Loucy (cell line): ENCODE data around the gene ADAP2.

Experiments
- H2AFZ ChIP-seq: fragments of 200-600 bp; sonication (generic); 2 replicates; pipeline ENCODE4 v1.6.0; 2016; ENCODE audit warnings: antibody characterized with exemption, mild to moderate bottlenecking, low read length, moderate library complexity
- H3F3A ChIP-seq: fragments of 200-600 bp; 2 replicates; pipeline ENCODE4 v1.6.0; 2016; ENCODE audit warnings: antibody characterized with exemption, low read depth, mild to moderate bottlenecking
- H3K27me3 ChIP-seq: fragments of 200-600 bp; sonication (generic); 2 replicates; pipeline ENCODE4 v1.6.1; 2014; ENCODE audit warnings: low read length, mild to moderate bottlenecking; ENCODE audit not compliant: insufficient read depth, poor library complexity, severe bottlenecking
- H3K36me3 ChIP-seq: fragments of 200-600 bp; sonication (generic); 2 replicates; pipeline ENCODE4 v1.6.1; 2016; ENCODE audit warnings: low read length; ENCODE audit not compliant: insufficient read depth
- H3K4me1 ChIP-seq: fragments of 200-600 bp; sonication (generic); 2 replicates; pipeline ENCODE4 v1.5.1; 2014; ENCODE audit warnings: low read length, mild to moderate bottlenecking; ENCODE audit not compliant: insufficient read depth, poor library complexity, severe bottlenecking
- H3K4me2 ChIP-seq: fragments of 200-600 bp; sonication (generic); 2 replicates; pipeline ENCODE4 v1.6.0; 2014; ENCODE audit warnings: antibody characterized with exemption, low read length, low read depth, mild to moderate bottlenecking; ENCODE audit not compliant: poor library complexity, severe bottlenecking
- H3K4me3 ChIP-seq: fragments of 200-600 bp; sonication (generic); 2 replicates; pipeline ENCODE4 v1.5.1; 2014; ENCODE audit warnings: low read length, mild to moderate bottlenecking, mixed read lengths; ENCODE audit not compliant: poor library complexity, severe bottlenecking
- H3K79me2 ChIP-seq: fragments of 200-600 bp; sonication (generic); 2 replicates; pipeline ENCODE4 v1.6.1; 2014; ENCODE audit warnings: low read length; ENCODE audit not compliant: insufficient read depth
- H3K9ac ChIP-seq: fragments of 200-600 bp; sonication (generic); 2 replicates; pipeline ENCODE4 v1.6.0; 2014; ENCODE audit warnings: mild to moderate bottlenecking, low read depth, low read length, moderate library complexity; ENCODE audit not compliant: poor library complexity, severe bottlenecking
- H3K9me2 ChIP-seq: fragments of 200-600 bp; sonication (generic); replicated peaks from 2 replicates; pipeline ENCODE4 v1.6.1; 2016; ENCODE audit warnings: low read depth, low read length, mixed read lengths
- H3K9me3 ChIP-seq: fragments of 200-600 bp; sonication (generic); 2 replicates; pipeline ENCODE4 v1.6.1; 2014; ENCODE audit warnings: mild to moderate bottlenecking, antibody characterized with exemption, low read length, low read depth; ENCODE audit not compliant: insufficient read depth
- H4K20me1 ChIP-seq: fragments of 200-600 bp; sonication (generic); 2 replicates; pipeline ENCODE4 v1.6.0; 2014; ENCODE audit warnings: antibody characterized with exemption, low read length, mild to moderate bottlenecking; ENCODE audit not compliant: insufficient read depth, poor library complexity, severe bottlenecking
- EZH2phosphoT487 ChIP-seq: fragments of 200-600 bp; IDR thresholded peaks from 2 replicates; pipeline ENCODE4 v1.6.1; 2018; ENCODE audit warnings: antibody characterized with exemption, mild to moderate bottlenecking, moderate library complexity, borderline replicate concordance
- TF ChIP-seq, protein P1 (sequence below): fragments of 200-600 bp; sonication (generic); conservative IDR thresholded peaks from 2 replicates; pipeline ENCODE4 v1.5.1; 2014; ENCODE audit warnings: mild to moderate bottlenecking, antibody characterized with exemption, low read length

The ADAP2 gene

DNA sequence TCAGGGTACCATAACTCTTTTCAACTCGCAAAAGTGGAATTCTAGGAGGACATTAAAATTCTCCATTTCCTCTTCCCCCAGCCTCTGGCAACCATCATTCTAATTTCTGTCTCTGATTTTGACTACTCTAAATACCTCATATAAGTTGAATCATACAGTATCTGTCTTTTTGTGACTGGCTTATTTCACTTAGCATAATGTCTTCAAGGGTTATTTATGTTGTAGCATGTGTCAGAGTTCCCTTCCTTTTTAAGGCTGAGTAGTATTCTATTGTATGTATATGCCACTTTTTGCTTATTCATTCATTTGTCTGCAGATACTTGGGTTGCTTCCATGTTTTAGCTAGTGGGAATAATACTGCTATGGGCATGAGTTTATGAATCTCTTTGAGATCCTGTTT, 61.1 kb downstream of the ADAP2 start:
- Histone ChIP-seq H3F3A (no peaks in the 10 kb centered on the region), H4K20me1 (no peaks in the 10 kb centered on the region), H3K36me3 (no peaks in the 10 kb centered on the region; the same call in 1 of the 2 replicates), H3K9me2 (no peaks in the 10 kb centered on the region), H3K4me1 (no peaks in the 10 kb centered on the region), H3K4me2 (no peak overlapping the region), H3K79me2 (no peaks in the 10 kb centered on the region), H2AFZ (no peak overlapping the region), H3K9me3 (no peaks in the 10 kb centered on the region), H3K4me3 (no peak overlapping the region), H3K9ac (no peak overlapping the region), H3K27me3 (no peaks in the 10 kb centered on the region)
- no peak for TF ChIP-seq EZH2phosphoT487
- TF ChIP-seq, protein P1, sequence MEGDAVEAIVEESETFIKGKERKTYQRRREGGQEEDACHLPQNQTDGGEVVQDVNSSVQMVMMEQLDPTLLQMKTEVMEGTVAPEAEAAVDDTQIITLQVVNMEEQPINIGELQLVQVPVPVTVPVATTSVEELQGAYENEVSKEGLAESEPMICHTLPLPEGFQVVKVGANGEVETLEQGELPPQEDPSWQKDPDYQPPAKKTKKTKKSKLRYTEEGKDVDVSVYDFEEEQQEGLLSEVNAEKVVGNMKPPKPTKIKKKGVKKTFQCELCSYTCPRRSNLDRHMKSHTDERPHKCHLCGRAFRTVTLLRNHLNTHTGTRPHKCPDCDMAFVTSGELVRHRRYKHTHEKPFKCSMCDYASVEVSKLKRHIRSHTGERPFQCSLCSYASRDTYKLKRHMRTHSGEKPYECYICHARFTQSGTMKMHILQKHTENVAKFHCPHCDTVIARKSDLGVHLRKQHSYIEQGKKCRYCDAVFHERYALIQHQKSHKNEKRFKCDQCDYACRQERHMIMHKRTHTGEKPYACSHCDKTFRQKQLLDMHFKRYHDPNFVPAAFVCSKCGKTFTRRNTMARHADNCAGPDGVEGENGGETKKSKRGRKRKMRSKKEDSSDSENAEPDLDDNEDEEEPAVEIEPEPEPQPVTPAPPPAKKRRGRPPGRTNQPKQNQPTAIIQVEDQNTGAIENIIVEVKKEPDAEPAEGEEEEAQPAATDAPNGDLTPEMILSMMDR = no peak

DNA sequence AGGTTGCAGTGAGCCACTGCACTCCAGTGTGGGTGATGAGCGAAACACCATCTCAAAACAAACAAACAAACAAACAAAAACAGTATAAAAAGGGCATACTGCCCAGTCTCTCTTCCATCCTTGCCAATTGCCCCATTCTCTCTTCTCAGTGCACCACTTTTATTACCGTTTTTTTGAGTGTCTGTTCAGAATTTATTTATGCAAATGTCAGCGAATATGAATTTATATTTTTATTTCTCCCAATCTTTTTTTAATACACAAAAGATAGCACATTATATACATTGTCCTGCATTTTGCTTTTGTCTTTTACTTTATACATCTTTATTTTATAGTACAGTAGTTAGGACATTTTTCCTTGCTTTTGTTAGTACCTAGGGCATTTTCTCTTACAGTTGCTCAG, 68.7 kb downstream of the ADAP2 start:
- Histone ChIP-seq H3K27me3 (no peaks in the 10 kb centered on the region), H4K20me1 (no peaks in the 10 kb centered on the region), H3K9me2 (no peaks in the 10 kb centered on the region), H3K4me2 (no peak overlapping the region), H3F3A (no peaks in the 10 kb centered on the region), H3K36me3 (no peaks in the 10 kb centered on the region), H3K79me2 (no peaks in the 10 kb centered on the region), H3K4me3 (no peak overlapping the region), H3K4me1 (no peaks in the 10 kb centered on the region), H3K9ac (no peak overlapping the region), H2AFZ (no peak overlapping the region), H3K9me3 (no peaks in the 10 kb centered on the region)
- TF ChIP-seq, protein P1 = no peak
- TF ChIP-seq EZH2phosphoT487 = no peak

DNA sequence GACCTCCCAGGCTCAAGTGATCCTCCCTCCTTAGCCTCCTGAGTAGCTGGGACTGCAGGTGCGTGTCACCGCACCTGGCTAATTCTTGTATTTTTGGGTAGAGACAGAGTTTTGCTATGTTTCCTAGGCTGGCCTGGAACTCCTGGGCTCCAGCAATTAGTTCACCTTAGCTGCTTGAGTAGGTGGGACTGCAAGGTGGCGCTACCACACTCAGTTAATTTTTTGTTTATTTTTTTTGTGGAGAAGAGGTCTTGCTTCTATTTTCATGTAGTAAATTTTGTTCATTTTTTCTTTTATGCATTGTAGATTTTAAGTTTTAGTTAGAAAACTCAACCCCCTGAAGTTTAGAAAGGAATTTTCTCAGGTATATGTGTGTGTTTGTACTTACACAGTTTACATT, 70.8 kb downstream of the ADAP2 start:
- no peak overlapping the region for H3K9ac ChIP-seq
- H3K4me3 ChIP-seq = no peak overlapping the region
- H3K4me1 ChIP-seq = no peaks in the 10 kb centered on the region
- H3F3A ChIP-seq = no peaks in the 10 kb centered on the region
- H3K4me2 ChIP-seq = no peak overlapping the region
- no peaks in the 10 kb centered on the region for H3K27me3 ChIP-seq
- TF ChIP-seq, protein P1 = peak; percentile 29; the same call in 1 of the 2 replicates
- TF ChIP-seq EZH2phosphoT487 = no peak
- no peak overlapping the region for H2AFZ ChIP-seq
- H3K36me3 ChIP-seq = peaks cover 7% of the 10 kb centered on the region; the same call in 1 of the 2 replicates
- H3K9me3 ChIP-seq = no peaks in the 10 kb centered on the region
- H4K20me1 ChIP-seq = no peaks in the 10 kb centered on the region
- no peaks in the 10 kb centered on the region for H3K79me2 ChIP-seq
- no peaks in the 10 kb centered on the region for H3K9me2 ChIP-seq
